ENCODE measurements around the gene LINGO1. TPM values are rescaled to one million over a fixed set of nuclear protein-coding genes. Genes with fewer than 3 reads are reported as not detected.

LINGO1 gene
- total and polyA plus RNA-seq, 9 of the 15 experiments (the other 6 are each of a cell fraction or from before 2014, with no cell fraction given): 0.07 to 15.3 (median 2.1) TPM

DNA sequence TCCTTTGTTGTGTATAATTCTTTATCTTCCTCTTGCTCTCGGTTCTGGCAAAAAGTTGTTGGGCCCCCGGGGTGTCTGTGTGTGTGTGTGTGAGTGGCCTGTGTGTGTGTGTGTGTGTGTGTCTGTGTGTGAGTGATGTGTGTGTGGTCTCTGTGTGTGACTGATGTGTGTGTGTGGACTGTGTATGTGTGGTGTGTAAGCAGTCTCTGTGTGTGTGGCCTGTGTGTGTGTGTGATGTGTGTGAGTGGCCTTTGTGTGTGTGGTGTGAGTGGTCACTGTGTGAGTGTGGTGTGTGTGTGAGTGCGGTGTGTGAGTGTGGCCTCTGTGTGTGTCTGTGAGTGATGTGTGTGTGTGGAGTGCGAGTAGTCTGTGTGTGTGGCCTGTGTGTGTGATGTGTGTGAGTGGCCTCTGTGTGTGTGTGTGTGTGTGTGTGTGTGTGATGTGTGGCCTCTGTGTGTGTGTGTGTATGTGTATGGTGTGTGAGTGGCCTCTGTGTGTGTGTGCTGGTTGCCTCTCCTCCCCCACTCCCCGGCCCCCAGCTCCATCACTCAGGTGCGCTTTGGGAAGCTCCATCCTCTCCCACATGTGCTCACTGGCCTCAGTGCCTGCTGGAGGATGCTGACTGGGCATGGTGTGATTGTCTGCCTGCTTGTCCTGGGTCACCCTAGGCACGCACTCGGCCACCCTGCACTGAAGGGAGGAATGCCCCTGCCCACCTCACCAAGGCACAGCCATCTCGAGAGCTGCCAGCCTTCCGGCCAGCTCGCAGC lies 8.8 kb downstream of the LINGO1 start (continued):
- TF ChIP-seq, protein P1, sequence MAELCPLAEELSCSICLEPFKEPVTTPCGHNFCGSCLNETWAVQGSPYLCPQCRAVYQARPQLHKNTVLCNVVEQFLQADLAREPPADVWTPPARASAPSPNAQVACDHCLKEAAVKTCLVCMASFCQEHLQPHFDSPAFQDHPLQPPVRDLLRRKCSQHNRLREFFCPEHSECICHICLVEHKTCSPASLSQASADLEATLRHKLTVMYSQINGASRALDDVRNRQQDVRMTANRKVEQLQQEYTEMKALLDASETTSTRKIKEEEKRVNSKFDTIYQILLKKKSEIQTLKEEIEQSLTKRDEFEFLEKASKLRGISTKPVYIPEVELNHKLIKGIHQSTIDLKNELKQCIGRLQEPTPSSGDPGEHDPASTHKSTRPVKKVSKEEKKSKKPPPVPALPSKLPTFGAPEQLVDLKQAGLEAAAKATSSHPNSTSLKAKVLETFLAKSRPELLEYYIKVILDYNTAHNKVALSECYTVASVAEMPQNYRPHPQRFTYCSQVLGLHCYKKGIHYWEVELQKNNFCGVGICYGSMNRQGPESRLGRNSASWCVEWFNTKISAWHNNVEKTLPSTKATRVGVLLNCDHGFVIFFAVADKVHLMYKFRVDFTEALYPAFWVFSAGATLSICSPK (IDR thresholded peaks at IDR 0.05; ENCODE audit: borderline replicate concordance): 0 out of 2 replicates have a peak, but pooled peaks have one; percentile 43
- TF ChIP-seq TCF3 (CRISPR knock-in tag; IDR thresholded peaks at IDR 0.05) (no peak), NR2C1 (IDR thresholded peaks at IDR 0.05) (no peak), NR2C1 (tag; IDR thresholded peaks at IDR 0.05) (no peak), HNRNPLL (IDR thresholded peaks at IDR 0.05; ENCODE audit: low read depth, low read length, poor library complexity, severe bottlenecking) (no peak), CREB1 (IDR thresholded peaks at IDR 0.05) (no peak), CREB1 (CRISPR knock-in tag; IDR thresholded peaks at IDR 0.05) (no peak), THRAP3 (IDR thresholded peaks at IDR 0.05; ENCODE audit: borderline replicate concordance) (peak; percentile 66; the same call in 1 of the 2 replicates), CBX2 (IDR thresholded peaks at IDR 0.05; ENCODE audit: insufficient read depth, low read length, poor library complexity, severe bottlenecking) (no peak), MCM3 (IDR thresholded peaks at IDR 0.05) (peak; percentile 86), GATA2 (CRISPR knock-in tag; IDR thresholded peaks at IDR 0.05) (no peak), ETS2 (tag; IDR thresholded peaks at IDR 0.05; ENCODE audit: borderline replicate concordance, poor library complexity, severe bottlenecking) (no peak), HDAC6 (IDR thresholded peaks at IDR 0.05; ENCODE audit: low read depth, low read length) (no peak), TSC22D4 (tag; IDR thresholded peaks at IDR 0.05) (no peak)
- TF ChIP-seq, protein P2, sequence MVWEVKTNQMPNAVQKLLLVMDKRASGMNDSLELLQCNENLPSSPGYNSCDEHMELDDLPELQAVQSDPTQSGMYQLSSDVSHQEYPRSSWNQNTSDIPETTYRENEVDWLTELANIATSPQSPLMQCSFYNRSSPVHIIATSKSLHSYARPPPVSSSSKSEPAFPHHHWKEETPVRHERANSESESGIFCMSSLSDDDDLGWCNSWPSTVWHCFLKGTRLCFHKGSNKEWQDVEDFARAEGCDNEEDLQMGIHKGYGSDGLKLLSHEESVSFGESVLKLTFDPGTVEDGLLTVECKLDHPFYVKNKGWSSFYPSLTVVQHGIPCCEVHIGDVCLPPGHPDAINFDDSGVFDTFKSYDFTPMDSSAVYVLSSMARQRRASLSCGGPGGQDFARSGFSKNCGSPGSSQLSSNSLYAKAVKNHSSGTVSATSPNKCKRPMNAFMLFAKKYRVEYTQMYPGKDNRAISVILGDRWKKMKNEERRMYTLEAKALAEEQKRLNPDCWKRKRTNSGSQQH (CRISPR knock-in tag; IDR thresholded peaks at IDR 0.05): peak; percentile 65; the same call in 1 of the 2 replicates
- TF ChIP-seq, protein P3, sequence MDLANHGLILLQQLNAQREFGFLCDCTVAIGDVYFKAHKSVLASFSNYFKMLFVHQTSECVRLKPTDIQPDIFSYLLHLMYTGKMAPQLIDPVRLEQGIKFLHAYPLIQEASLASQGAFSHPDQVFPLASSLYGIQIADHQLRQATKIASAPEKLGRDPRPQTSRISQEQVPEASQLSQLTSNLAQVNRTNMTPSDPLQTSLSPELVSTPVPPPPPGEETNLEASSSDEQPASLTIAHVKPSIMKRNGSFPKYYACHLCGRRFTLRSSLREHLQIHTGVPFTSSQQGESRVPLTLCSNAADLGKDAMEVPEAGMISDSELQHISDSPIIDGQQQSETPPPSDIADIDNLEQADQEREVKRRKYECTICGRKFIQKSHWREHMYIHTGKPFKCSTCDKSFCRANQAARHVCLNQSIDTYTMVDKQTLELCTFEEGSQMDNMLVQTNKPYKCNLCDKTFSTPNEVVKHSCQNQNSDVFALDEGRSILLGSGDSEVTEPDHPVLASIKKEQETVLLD (IDR thresholded peaks at IDR 0.05): 0 out of 2 replicates have a peak, but pooled peaks have one; percentile 39
- TF ChIP-seq, protein P4, sequence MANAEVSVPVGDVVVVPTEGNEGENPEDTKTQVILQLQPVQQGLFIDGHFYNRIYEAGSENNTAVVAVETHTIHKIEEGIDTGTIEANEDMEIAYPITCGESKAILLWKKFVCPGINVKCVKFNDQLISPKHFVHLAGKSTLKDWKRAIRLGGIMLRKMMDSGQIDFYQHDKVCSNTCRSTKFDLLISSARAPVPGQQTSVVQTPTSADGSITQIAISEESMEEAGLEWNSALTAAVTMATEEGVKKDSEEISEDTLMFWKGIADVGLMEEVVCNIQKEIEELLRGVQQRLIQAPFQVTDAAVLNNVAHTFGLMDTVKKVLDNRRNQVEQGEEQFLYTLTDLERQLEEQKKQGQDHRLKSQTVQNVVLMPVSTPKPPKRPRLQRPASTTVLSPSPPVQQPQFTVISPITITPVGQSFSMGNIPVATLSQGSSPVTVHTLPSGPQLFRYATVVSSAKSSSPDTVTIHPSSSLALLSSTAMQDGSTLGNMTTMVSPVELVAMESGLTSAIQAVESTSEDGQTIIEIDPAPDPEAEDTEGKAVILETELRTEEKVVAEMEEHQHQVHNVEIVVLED (CRISPR knock-in tag; IDR thresholded peaks at IDR 0.05): no peak
- TF ChIP-seq, protein P5, sequence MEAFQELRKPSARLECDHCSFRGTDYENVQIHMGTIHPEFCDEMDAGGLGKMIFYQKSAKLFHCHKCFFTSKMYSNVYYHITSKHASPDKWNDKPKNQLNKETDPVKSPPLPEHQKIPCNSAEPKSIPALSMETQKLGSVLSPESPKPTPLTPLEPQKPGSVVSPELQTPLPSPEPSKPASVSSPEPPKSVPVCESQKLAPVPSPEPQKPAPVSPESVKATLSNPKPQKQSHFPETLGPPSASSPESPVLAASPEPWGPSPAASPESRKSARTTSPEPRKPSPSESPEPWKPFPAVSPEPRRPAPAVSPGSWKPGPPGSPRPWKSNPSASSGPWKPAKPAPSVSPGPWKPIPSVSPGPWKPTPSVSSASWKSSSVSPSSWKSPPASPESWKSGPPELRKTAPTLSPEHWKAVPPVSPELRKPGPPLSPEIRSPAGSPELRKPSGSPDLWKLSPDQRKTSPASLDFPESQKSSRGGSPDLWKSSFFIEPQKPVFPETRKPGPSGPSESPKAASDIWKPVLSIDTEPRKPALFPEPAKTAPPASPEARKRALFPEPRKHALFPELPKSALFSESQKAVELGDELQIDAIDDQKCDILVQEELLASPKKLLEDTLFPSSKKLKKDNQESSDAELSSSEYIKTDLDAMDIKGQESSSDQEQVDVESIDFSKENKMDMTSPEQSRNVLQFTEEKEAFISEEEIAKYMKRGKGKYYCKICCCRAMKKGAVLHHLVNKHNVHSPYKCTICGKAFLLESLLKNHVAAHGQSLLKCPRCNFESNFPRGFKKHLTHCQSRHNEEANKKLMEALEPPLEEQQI (IDR thresholded peaks at IDR 0.05): no peak
